Activated CD4-positive, alpha-beta T cell treated with anti-CD3 and anti-CD28 coated beads, Interleukin-2, amount 10 ng/mL, durations not matched to agents 7 days and 5 days (primary cell): Measurements from ENCODE around the gene TEAD4. TPM values are rescaled to one million over a fixed set of nuclear protein-coding genes. Genes with fewer than 3 reads are reported as not detected.
"Not testable (repeated sequence)": the region's sequence is repeated elsewhere in the genome, so short reads cannot be mapped to it uniquely, and the experiment has no call there.

ENCODE experiments used
- CTCF ChIA-PET: fragments of 350-600 bp; sonication (Branson Sonifier 250); formaldehyde crosslinking; loops from one replicate; lab custom pipeline; 2021; ENCODE audit warnings: antibody characterized with exemption; lab: Charles Lee
- POLR2A ChIA-PET: fragments of 350-600 bp; sonication (Branson Sonifier 250); formaldehyde crosslinking; loops from one replicate; lab custom pipeline; 2021; ENCODE audit warnings: antibody characterized with exemption; lab: Charles Lee
- DNase-seq: peaks from one replicate; pipeline ENCODE4 v3.0.0-alpha.2; 2020
- H3K27ac Mint-ChIP-seq: one replicate; pipeline ENCODE4 v1.8.0; 2021; ENCODE audit warnings: mild to moderate bottlenecking, moderate library complexity, mixed read lengths
- H3K27me3 Mint-ChIP-seq: one replicate; pipeline ENCODE4 v1.8.0; 2021; ENCODE audit warnings: mixed read lengths
- H3K36me3 Mint-ChIP-seq: one replicate; pipeline ENCODE4 v1.8.0; 2021; ENCODE audit warnings: low read depth, mixed read lengths
- H3K4me1 Mint-ChIP-seq: one replicate; pipeline ENCODE4 v1.8.0; 2021; ENCODE audit warnings: mixed read lengths
- H3K4me3 Mint-ChIP-seq: one replicate; pipeline ENCODE4 v1.8.0; 2021; ENCODE audit warnings: mild to moderate bottlenecking, moderate library complexity, mixed read lengths
- H3K9me3 Mint-ChIP-seq: one replicate; pipeline ENCODE4 v1.8.0; 2021; ENCODE audit warnings: mixed read lengths
- total RNA-seq, 2 experiments: library from RNA; stranded (reverse); gene quantifications; one replicate each; pipeline ENCODE4 v1.2.3, GENCODE V29; 2021

TEAD4 gene
- total RNA-seq, 2 experiments from 2014 or later, result 0.69 to 1.00 TPM

DNA sequence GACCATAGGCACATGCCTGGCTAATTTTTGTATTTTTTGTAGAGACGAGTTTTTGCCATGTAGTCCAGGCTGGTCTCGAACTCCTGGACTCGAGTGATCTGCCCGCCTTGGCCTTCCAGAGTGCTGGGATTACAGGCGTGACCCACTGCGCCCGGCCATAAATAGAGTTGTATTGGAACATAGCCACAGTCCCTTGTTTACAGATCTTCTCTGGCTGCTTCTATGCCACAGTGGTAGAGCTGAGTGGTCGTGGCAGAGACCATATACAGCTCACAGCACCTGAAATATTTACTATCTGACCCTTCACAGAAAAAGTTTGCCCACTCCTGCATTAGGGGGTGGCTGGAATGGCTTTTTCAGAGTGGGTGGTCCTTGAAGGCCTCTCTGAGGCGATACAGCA is 90.0 kb downstream of the TEAD4 start:
- no peaks in the 10 kb centered on the region for H3K4me1 Mint-ChIP-seq
- CTCF ChIA-PET, result no interaction called here
- H3K27me3 Mint-ChIP-seq, result peaks cover 9% of the 10 kb centered on the region
- H3K27ac Mint-ChIP-seq, result no peak overlapping the region
- no peaks in the 10 kb centered on the region for H3K36me3 Mint-ChIP-seq
- DNase-seq, result no peak
- POLR2A ChIA-PET, result no interaction called here
- H3K9me3 Mint-ChIP-seq, result no peaks in the 10 kb centered on the region
- no peak overlapping the region for H3K4me3 Mint-ChIP-seq

- H3K27ac Mint-ChIP-seq, result no peak overlapping the region
- peaks cover 9% of the 10 kb centered on the region for H3K27me3 Mint-ChIP-seq
- no peak for DNase-seq
- no peaks in the 10 kb centered on the region for H3K36me3 Mint-ChIP-seq
- ChIA-PET CTCF (no interaction called here), POLR2A (no interaction called here)
- H3K4me3 Mint-ChIP-seq, result no peak overlapping the region
- H3K4me1 Mint-ChIP-seq, result no peaks in the 10 kb centered on the region
- no peaks in the 10 kb centered on the region for H3K9me3 Mint-ChIP-seq
Observed at GRCh38 chr12:3049611-3050249, 90.5 kb downstream of the TEAD4 start.

GRCh38 chr12:3054374-3054773 is 95.2 kb downstream of the TEAD4 start:
- H3K9me3 Mint-ChIP-seq, result no peaks in the 10 kb centered on the region
- no peak overlapping the region for H3K4me3 Mint-ChIP-seq
- ChIA-PET POLR2A (no interaction called here), CTCF (no interaction called here)
- H3K36me3 Mint-ChIP-seq, result no peaks in the 10 kb centered on the region
- H3K27ac Mint-ChIP-seq, result no peak overlapping the region
- no peak for DNase-seq
- peaks cover 10% of the 10 kb centered on the region for H3K27me3 Mint-ChIP-seq
- no peaks in the 10 kb centered on the region for H3K4me1 Mint-ChIP-seq

- Mint-ChIP-seq H3K36me3 (no peaks in the 10 kb centered on the region), H3K27ac (no peak overlapping the region), H3K27me3 (peaks cover 6% of the 10 kb centered on the region), H3K9me3 (no peaks in the 10 kb centered on the region), H3K4me3 (no peak overlapping the region), H3K4me1 (no peaks in the 10 kb centered on the region)
- ChIA-PET CTCF (interaction anchor here (0.6 kb wide), 1 partner anchor 241 kb away, joined by 3 read pairs; no protein-coding TSS in a partner anchor), POLR2A (no interaction called here)
- DNase-seq, result no peak
Observed at GRCh38 chr12:3055026-3055703, 96.0 kb downstream of the TEAD4 start.

GRCh38 chr12:3055704-3056467 is 96.7 kb downstream of the TEAD4 start:
- Mint-ChIP-seq H3K27ac (no peak overlapping the region), H3K27me3 (peaks cover 6% of the 10 kb centered on the region), H3K36me3 (no peaks in the 10 kb centered on the region), H3K4me3 (no peak overlapping the region), H3K4me1 (no peaks in the 10 kb centered on the region), H3K9me3 (no peaks in the 10 kb centered on the region)
- ChIA-PET CTCF (interaction anchor here (0.6 kb wide), 2 partner anchors 241 to 1303 kb away, joined by 3 read pairs; no protein-coding TSS in a partner anchor), POLR2A (no interaction called here)
- DNase-seq, result no peak

- H3K36me3 Mint-ChIP-seq, result no peaks in the 10 kb centered on the region
- no peaks in the 10 kb centered on the region for H3K9me3 Mint-ChIP-seq
- POLR2A ChIA-PET, result no interaction called here
- CTCF ChIA-PET, result interaction anchor here (0.6 kb wide), 1 partner anchor 90 kb away, joined by 3 read pairs; no protein-coding TSS in a partner anchor
- DNase-seq, result no peak
- no peak overlapping the region for H3K4me3 Mint-ChIP-seq
- H3K4me1 Mint-ChIP-seq, result no peaks in the 10 kb centered on the region
- peaks cover 22% of the 10 kb centered on the region for H3K27me3 Mint-ChIP-seq
- H3K27ac Mint-ChIP-seq, result no peak overlapping the region
Observed at GRCh38 chr12:3061059-3061458, 101.9 kb downstream of the TEAD4 start.

DNA sequence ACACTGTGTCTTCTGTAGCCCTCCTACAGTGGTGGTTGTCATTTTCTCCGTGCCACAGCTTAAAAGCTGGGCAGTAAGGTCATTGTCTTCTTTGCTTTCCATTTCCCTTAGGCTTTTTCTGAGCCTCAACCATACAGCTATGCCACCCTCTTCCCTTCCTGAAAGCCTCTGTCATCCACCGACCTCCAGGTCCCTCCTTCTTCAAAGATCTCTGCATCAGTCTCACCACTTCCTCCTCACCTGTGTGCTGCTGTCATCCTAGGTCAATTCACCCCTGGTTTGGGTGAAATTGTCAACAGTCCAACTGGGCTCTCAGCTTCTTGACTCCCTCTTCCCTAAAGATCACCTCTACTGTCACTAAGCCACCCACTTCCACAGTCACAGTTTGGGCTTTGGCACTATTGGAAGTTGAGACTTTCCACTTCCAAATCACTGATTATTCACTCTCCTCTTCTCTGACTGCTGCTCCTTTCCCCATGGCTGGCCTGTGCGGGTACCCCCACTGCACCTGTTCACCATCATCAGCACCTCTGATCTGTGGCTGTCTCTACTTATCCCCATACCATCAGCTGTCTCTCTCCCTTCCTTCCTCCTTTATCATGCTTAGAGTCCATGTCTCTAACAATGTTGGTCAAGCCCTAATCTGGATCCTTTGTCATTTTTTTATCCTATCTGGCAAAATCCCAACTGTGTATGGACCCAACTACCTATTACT is 102.5 kb downstream of the TEAD4 start:
- Mint-ChIP-seq H3K27ac (no peak overlapping the region), H3K4me3 (no peak overlapping the region), H3K36me3 (no peaks in the 10 kb centered on the region), H3K4me1 (no peaks in the 10 kb centered on the region), H3K9me3 (no peaks in the 10 kb centered on the region), H3K27me3 (peaks cover 22% of the 10 kb centered on the region)
- CTCF ChIA-PET, result interaction anchor here (0.6 kb wide), 1 partner anchor 90 kb away, joined by 3 read pairs; no protein-coding TSS in a partner anchor
- no peak for DNase-seq
- POLR2A ChIA-PET, result interaction anchor here (0.6 kb wide), 1 partner anchor 148 kb away, joined by 4 read pairs; no protein-coding TSS in a partner anchor

DNA sequence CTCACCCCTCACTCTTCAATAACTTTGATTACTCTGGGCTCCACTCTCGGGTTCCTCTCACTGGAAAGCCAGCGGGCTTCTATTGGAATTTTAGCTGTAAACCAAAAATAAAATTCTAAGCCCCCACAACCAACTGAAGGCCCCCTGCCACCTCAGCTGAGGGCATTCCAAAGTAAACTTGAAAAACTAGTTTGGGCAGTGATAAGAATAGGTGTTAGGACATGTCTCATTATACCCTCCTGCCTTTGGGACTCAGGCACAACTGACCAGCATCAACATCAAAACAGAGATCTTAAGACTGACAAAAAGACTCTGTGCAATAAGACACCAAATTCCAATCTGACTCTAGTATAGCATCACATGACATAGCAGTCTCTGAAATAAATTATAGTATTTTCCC is 106.1 kb downstream of the TEAD4 start:
- H3K4me3 Mint-ChIP-seq, result no peak overlapping the region
- ChIA-PET CTCF (no interaction called here), POLR2A (no interaction called here)
- no peak for DNase-seq
- H3K27ac Mint-ChIP-seq, result no peak overlapping the region
- H3K9me3 Mint-ChIP-seq, result no peaks in the 10 kb centered on the region
- no peaks in the 10 kb centered on the region for H3K4me1 Mint-ChIP-seq
- H3K27me3 Mint-ChIP-seq, result peaks cover 29% of the 10 kb centered on the region
- no peaks in the 10 kb centered on the region for H3K36me3 Mint-ChIP-seq

DNA sequence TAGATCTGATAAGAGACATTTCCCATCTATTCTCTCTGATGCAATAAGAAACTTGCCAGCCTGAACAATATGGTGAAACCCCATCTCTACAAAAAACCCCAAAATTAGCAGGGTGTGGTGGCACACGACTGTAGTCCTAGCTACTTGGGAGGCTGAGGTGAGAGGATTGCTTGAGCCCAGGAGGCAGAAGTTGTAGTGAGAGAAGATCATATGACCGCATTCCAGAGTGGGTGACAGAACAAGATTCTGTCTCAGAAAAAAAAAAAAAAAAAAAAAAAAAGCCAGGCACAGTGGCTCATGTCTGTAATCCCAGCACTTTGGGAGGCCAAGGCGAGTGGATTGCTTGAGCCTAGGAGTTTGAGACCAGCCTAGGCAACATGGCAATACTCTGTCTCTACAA is 106.6 kb downstream of the TEAD4 start:
- POLR2A ChIA-PET, H3K4me1 Mint-ChIP-seq, DNase-seq, H3K36me3 Mint-ChIP-seq, H3K9me3 Mint-ChIP-seq, H3K4me3 Mint-ChIP-seq, H3K27ac Mint-ChIP-seq: not testable (repeated sequence)
- CTCF ChIA-PET, result interaction anchor here (0.6 kb wide), 1 partner anchor 72 kb away, joined by 3 read pairs; no protein-coding TSS in a partner anchor
- peaks cover 26% of the 10 kb centered on the region for H3K27me3 Mint-ChIP-seq

DNA sequence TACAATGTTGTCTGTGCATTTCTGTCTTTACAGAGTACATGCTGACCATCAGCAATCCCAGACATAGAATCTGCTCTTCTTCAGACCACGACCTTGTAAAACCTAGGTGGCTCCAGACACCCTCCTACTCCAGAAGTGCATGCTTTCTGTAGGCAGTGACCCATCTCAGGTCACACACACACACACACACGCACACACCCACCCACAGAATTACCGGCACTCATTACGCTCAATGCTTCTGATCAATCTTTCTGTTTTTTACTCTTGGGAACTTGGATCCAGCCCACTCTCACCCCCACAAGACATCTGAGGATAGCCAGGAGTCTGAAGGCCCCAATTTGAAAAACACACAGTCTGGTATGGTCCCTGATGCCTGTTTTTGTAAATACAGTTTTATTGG is 110.5 kb downstream of the TEAD4 start:
- POLR2A ChIA-PET, result no interaction called here
- no peak for DNase-seq
- peaks cover 11% of the 10 kb centered on the region for H3K27me3 Mint-ChIP-seq
- no peaks in the 10 kb centered on the region for H3K36me3 Mint-ChIP-seq
- no peak overlapping the region for H3K27ac Mint-ChIP-seq
- no peak overlapping the region for H3K4me3 Mint-ChIP-seq
- no peaks in the 10 kb centered on the region for H3K4me1 Mint-ChIP-seq
- no peaks in the 10 kb centered on the region for H3K9me3 Mint-ChIP-seq
- CTCF ChIA-PET, result interaction anchor here (1.7 kb wide), 1 partner anchor 206 kb away, joined by 5 read pairs; no protein-coding TSS in a partner anchor

DNA sequence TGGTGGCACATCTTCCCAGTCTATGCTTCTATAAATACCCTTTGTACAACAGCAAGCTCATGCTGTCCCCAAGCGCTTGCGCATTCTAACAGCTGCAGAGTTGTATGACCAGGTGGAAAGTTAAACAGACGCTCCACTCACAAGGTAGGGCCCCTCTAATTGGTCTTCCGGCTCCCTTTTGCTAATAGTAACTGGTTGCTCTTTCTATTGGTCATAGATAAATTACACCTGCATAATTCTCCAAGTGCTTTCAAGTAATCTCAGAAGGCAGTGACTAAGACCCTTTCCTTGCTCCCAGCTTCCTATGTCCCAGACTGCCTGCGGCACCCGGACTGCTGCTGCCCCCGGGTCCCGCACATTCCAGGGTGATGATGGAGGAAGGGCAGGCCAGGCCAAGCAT is 111.9 kb downstream of the TEAD4 start:
- DNase-seq, result no peak
- Mint-ChIP-seq H3K27ac (no peak overlapping the region), H3K4me1 (peaks cover 4% of the 10 kb centered on the region), H3K36me3 (no peaks in the 10 kb centered on the region), H3K27me3 (peaks cover 16% of the 10 kb centered on the region), H3K9me3 (no peaks in the 10 kb centered on the region), H3K4me3 (no peak overlapping the region)
- POLR2A ChIA-PET, result no interaction called here
- CTCF ChIA-PET, result interaction anchor here (0.6 to 1.7 kb wide), 2 partner anchors 204 to 248 kb away, joined by 4 to 5 read pairs; no protein-coding TSS in a partner anchor

DNA sequence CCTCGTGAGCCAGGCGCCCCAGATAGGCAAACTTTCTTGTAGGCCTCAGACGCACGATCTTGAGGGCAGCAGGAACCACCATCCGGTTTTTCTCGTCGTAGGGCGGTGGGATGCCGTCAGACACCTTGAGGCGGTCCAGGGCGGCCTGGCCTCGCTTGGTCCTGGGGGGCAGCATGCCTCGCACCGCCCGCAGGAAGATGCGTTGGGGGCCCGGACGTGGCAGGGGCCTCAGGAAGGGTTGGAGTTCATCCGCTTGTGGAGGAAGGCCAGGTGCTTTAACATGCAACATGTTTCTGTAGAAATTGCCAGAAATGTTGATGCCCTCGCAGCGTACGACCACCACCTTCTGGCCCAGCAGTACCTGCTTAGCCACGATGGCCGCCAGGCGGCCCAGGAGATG is 112.5 kb downstream of the TEAD4 start:
- CTCF ChIA-PET, result no interaction called here
- Mint-ChIP-seq H3K27ac (no peak overlapping the region), H3K4me3 (no peak overlapping the region), H3K4me1 (peaks cover 4% of the 10 kb centered on the region), H3K27me3 (peaks cover 17% of the 10 kb centered on the region), H3K36me3 (no peaks in the 10 kb centered on the region), H3K9me3 (no peaks in the 10 kb centered on the region)
- POLR2A ChIA-PET, result no interaction called here
- DNase-seq, result no peak
